ENCODE data around the gene KCNMA1.

The KCNMA1 gene

DNA sequence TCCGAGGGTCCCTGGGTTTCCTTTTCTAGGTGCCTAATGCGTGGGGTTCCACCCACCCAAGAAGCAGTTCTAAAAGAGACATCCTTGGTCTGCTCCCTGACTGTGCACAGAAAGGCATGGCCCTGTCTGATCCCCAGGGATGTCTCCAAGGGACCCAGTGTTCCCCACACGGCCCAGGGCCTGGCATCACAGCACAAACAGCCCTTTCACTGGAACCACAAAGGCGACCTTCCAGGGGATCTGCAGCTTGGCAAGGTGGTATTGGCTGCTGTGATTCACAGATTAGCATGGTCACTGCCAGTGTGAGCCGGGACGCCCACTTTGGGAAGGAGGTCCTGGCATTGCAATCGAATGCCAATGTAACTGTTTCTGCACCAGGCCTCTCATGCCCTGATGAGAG lies 6.4 kb downstream of the KCNMA1 start:
- H3K9me3 ChIP-seq (replicated peaks in 1 of 2; ENCODE audit: control insufficient read depth in 2 of 2, insufficient read depth in 1 of 2, low read depth in 1 of 2, low read length in 2 of 2), result peaks cover 0 to 4% of the 10 kb centered on the region in 2 donors
- no peak overlapping the region for H3K9ac ChIP-seq (ENCODE audit: low read depth, low read length, poor library complexity)
- no peak overlapping the region for H3K4ac ChIP-seq (ENCODE audit: low read length)
- H3K4me3 ChIP-seq (ENCODE audit: low read length in 2 of 2), result no peak overlapping the region
- H3K14ac ChIP-seq (ENCODE audit: low read length), result peak overlapping the region; percentile 49
- peaks cover 3 to 41% (median 14%) of the 10 kb centered on the region in 3 experiments for H3K27me3 ChIP-seq (ENCODE audit: control insufficient read depth in 3 of 3, insufficient read depth in 3 of 3, low read depth in 1 of 3, low read length in 3 of 3)
- H3K36me3 ChIP-seq (replicated peaks in 1 of 2; ENCODE audit: control insufficient read depth in 2 of 2, insufficient read depth in 2 of 2, low read length in 2 of 2), result no peaks in the 10 kb centered on the region
- no peak overlapping the region for H2AFZ ChIP-seq (ENCODE audit: low read length)
- H3K23ac ChIP-seq (ENCODE audit: low read depth, low read length, poor library complexity), result peak overlapping the region; percentile 27
- no peak overlapping the region for H3K27ac ChIP-seq (replicated peaks; ENCODE audit: low read length)
- no peak overlapping the region for H2BK120ac ChIP-seq (ENCODE audit: low read depth, low read length)
- no peaks in the 10 kb centered on the region for H3K79me1 ChIP-seq (ENCODE audit: low read depth, low read length)
- no peak overlapping the region for H4K8ac ChIP-seq (ENCODE audit: low read depth, low read length)
- no peak overlapping the region for H2AK5ac ChIP-seq (ENCODE audit: low read depth, low read length)
- no peak overlapping the region for H2BK5ac ChIP-seq (ENCODE audit: low read length)
- WGBS, 2 donors (ENCODE audit: extremely low coverage in 2 of 2, insufficient read length in 2 of 2, insufficient replicate concordance in 1 of 2), result no CpG with 5 or more reads among the region's 7 CpGs
- no peak for DNase-seq (ENCODE audit: low spot score)
- no peak overlapping the region for H2BK15ac ChIP-seq (ENCODE audit: low read length)
- H3K4me1 ChIP-seq (ENCODE audit: control insufficient read depth in 2 of 2, insufficient read depth in 1 of 2, low read depth in 1 of 2, low read length in 2 of 2), result peaks cover 0 to 6% of the 10 kb centered on the region in 2 donors
- H2BK12ac ChIP-seq (ENCODE audit: low read length), result no peak overlapping the region
- H4K91ac ChIP-seq (ENCODE audit: low read depth, low read length, poor library complexity), result no peak overlapping the region
- no peak overlapping the region for H3K18ac ChIP-seq (ENCODE audit: low read length)
- H3K4me2 ChIP-seq (ENCODE audit: insufficient read depth, low read length, poor library complexity, severe bottlenecking), result no peak overlapping the region

DNA sequence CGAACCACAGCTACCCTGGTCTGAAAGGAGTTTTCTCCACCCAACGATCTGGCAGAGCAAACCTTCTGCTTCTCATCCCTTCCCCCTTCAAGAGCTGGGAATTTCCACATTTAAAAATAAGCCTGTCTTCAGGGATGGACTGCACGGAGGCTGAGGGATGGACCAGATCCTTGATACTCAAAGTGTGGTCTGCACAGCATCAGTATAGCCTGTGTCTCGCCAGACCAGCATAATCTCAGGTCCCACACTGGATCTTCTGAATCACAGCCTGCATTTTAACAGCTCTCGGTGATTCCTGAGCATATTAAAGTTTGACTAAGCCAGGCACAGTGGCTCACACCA lies 7.1 kb downstream of the KCNMA1 start:
- H2BK5ac ChIP-seq (ENCODE audit: low read length), result no peak overlapping the region
- H3K4me2 ChIP-seq (ENCODE audit: insufficient read depth, low read length, poor library complexity, severe bottlenecking), result no peak overlapping the region
- no peak overlapping the region for H3K18ac ChIP-seq (ENCODE audit: low read length)
- DNase-seq (ENCODE audit: low spot score), result no peak
- no peak overlapping the region for H3K23ac ChIP-seq (ENCODE audit: low read depth, low read length, poor library complexity)
- H3K14ac ChIP-seq (ENCODE audit: low read length), result no peak overlapping the region
- peaks cover 0 to 2% of the 10 kb centered on the region in 2 donors for H3K4me1 ChIP-seq (ENCODE audit: control insufficient read depth in 2 of 2, insufficient read depth in 1 of 2, low read depth in 1 of 2, low read length in 2 of 2)
- no peak overlapping the region for H2AK5ac ChIP-seq (ENCODE audit: low read depth, low read length)
- WGBS, 2 donors (ENCODE audit: extremely low coverage in 2 of 2, insufficient read length in 2 of 2, insufficient replicate concordance in 1 of 2), result no CpG with 5 or more reads among the region's 5 CpGs
- no peak overlapping the region for H3K9ac ChIP-seq (ENCODE audit: low read depth, low read length, poor library complexity)
- no peak overlapping the region for H3K27ac ChIP-seq (replicated peaks; ENCODE audit: low read length)
- no peaks in the 10 kb centered on the region for H3K36me3 ChIP-seq (replicated peaks in 1 of 2; ENCODE audit: control insufficient read depth in 2 of 2, insufficient read depth in 2 of 2, low read length in 2 of 2)
- no peak overlapping the region for H2BK15ac ChIP-seq (ENCODE audit: low read length)
- peaks cover 0 to 33% (median 7%) of the 10 kb centered on the region in 3 experiments for H3K27me3 ChIP-seq (ENCODE audit: control insufficient read depth in 3 of 3, insufficient read depth in 3 of 3, low read depth in 1 of 3, low read length in 3 of 3)
- H4K91ac ChIP-seq (ENCODE audit: low read depth, low read length, poor library complexity), result no peak overlapping the region
- no peak overlapping the region for H4K8ac ChIP-seq (ENCODE audit: low read depth, low read length)
- H3K79me1 ChIP-seq (ENCODE audit: low read depth, low read length), result no peaks in the 10 kb centered on the region
- no peak overlapping the region for H3K4ac ChIP-seq (ENCODE audit: low read length)
- no peak overlapping the region for H2AFZ ChIP-seq (ENCODE audit: low read length)
- H3K4me3 ChIP-seq (ENCODE audit: low read length in 2 of 2), result no peak overlapping the region
- H3K9me3 ChIP-seq (replicated peaks in 1 of 2; ENCODE audit: control insufficient read depth in 2 of 2, insufficient read depth in 1 of 2, low read depth in 1 of 2, low read length in 2 of 2), result peaks cover 0 to 4% of the 10 kb centered on the region in 2 donors
- H2BK120ac ChIP-seq (ENCODE audit: low read depth, low read length), result no peak overlapping the region
- H2BK12ac ChIP-seq (ENCODE audit: low read length), result no peak overlapping the region

DNA sequence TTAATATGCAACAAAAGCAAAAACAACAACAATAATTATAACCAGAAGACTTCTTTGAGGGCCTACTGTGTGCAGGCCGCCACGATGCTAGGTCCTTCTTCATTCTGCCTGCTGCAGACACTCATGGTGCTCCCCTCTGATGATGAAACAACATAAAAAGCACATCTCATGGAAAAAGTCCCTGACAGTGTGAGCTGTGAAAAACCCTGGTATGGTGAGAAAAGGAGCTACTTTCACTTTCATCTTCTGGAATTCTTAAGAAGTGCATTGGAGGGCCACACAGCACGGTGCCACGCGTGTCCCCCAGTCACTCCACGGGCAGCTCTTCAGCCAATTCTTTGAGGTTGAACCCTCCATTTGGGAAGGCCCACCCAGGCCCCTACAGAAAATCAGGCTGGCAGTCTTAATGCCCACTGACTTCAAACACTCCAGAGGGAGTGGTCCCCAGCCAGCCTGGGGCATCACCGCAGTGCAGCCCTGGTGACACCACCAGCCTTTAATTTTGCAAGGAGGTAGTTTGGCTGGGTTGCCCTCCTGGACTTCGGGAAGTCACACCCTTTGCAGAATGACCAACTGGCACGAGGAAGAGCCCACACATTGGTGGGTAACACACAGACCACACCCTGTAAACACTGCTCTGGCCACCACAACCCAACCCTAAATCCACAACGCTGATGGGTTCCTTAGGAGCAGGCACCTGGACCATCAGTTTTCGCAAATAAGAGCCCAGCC lies 7.7 kb downstream of the KCNMA1 start:
- H3K4me2 ChIP-seq (ENCODE audit: insufficient read depth, low read length, poor library complexity, severe bottlenecking), result no peak overlapping the region
- H2BK5ac ChIP-seq (ENCODE audit: low read length), result no peak overlapping the region
- no CpG with 5 or more reads among the region's 11 CpGs for WGBS, 2 donors (ENCODE audit: extremely low coverage in 2 of 2, insufficient read length in 2 of 2, insufficient replicate concordance in 1 of 2)
- no peak overlapping the region for H2BK15ac ChIP-seq (ENCODE audit: low read length)
- no peak overlapping the region for H3K9ac ChIP-seq (ENCODE audit: low read depth, low read length, poor library complexity)
- H3K27ac ChIP-seq (replicated peaks; ENCODE audit: low read length), result no peak overlapping the region
- peaks cover 0 to 4% of the 10 kb centered on the region in 2 donors for H3K9me3 ChIP-seq (replicated peaks in 1 of 2; ENCODE audit: control insufficient read depth in 2 of 2, insufficient read depth in 1 of 2, low read depth in 1 of 2, low read length in 2 of 2)
- peaks cover 0 to 28% (median 2%) of the 10 kb centered on the region in 3 experiments for H3K27me3 ChIP-seq (ENCODE audit: control insufficient read depth in 3 of 3, insufficient read depth in 3 of 3, low read depth in 1 of 3, low read length in 3 of 3)
- no peak overlapping the region for H3K4me3 ChIP-seq (ENCODE audit: low read length in 2 of 2)
- no peak overlapping the region for H3K14ac ChIP-seq (ENCODE audit: low read length)
- H3K4ac ChIP-seq (ENCODE audit: low read length), result no peak overlapping the region
- no peak overlapping the region for H3K23ac ChIP-seq (ENCODE audit: low read depth, low read length, poor library complexity)
- H3K4me1 ChIP-seq (ENCODE audit: control insufficient read depth in 2 of 2, insufficient read depth in 1 of 2, low read depth in 1 of 2, low read length in 2 of 2), result peaks cover 0 to 2% of the 10 kb centered on the region in 2 donors
- H3K36me3 ChIP-seq (replicated peaks in 1 of 2; ENCODE audit: control insufficient read depth in 2 of 2, insufficient read depth in 2 of 2, low read length in 2 of 2), result no peaks in the 10 kb centered on the region
- no peak for DNase-seq (ENCODE audit: low spot score)
- no peaks in the 10 kb centered on the region for H3K79me1 ChIP-seq (ENCODE audit: low read depth, low read length)
- peak overlapping the region; percentile 9 for H3K18ac ChIP-seq (ENCODE audit: low read length)
- H2BK120ac ChIP-seq (ENCODE audit: low read depth, low read length), result no peak overlapping the region
- no peak overlapping the region for H4K91ac ChIP-seq (ENCODE audit: low read depth, low read length, poor library complexity)
- H2BK12ac ChIP-seq (ENCODE audit: low read length), result no peak overlapping the region
- no peak overlapping the region for H2AFZ ChIP-seq (ENCODE audit: low read length)
- peak overlapping the region; percentile 34 for H2AK5ac ChIP-seq (ENCODE audit: low read depth, low read length)
- H4K8ac ChIP-seq (ENCODE audit: low read depth, low read length), result no peak overlapping the region

DNA sequence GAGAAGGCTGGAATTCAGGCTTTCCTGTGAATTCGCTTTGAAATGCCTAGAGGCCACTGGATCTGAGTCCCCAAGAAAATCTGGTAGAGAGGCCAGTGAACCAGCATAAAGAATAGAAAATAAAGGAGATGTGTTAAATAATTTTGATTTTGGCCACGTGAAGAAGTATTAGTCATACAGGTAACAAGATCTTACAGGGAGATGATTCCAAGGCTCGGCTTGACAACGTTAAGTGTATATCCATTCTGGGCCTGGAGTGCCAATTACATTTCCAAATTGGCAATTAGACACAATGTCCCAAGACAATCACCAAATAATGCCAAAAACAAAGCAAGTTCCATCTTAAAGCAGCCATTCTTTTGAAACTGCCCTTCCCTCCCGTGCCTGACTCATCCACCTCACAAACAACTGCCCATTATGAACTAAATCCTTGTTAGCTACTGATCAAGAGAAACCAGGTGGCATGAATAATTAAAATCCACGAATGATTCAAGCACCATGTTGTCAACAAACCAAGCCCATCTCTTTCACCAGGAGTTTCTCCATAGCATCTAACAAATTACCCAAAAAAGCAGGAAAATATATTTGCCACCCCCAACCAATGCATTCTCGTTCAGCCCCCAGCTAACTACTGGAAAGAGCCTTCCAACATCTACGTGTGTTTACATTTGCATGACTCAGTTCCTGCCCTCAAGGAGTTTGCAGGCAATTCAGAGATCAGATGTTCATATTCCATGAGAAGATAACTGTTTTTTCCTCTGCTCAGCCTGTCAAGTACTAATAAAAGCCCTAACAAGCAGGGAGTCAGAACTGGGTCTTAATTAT lies 8.5 kb downstream of the KCNMA1 start:
- Histone ChIP-seq H3K14ac (ENCODE audit: low read length) (no peak overlapping the region), H3K27ac (replicated peaks; ENCODE audit: low read length) (no peak overlapping the region), H4K91ac (ENCODE audit: low read depth, low read length, poor library complexity) (no peak overlapping the region), H3K79me1 (ENCODE audit: low read depth, low read length) (no peaks in the 10 kb centered on the region), H2BK120ac (ENCODE audit: low read depth, low read length) (no peak overlapping the region), H3K4me1 (ENCODE audit: control insufficient read depth in 2 of 2, insufficient read depth in 1 of 2, low read depth in 1 of 2, low read length in 2 of 2) (peaks cover 0 to 2% of the 10 kb centered on the region in 2 donors), H3K27me3 (ENCODE audit: control insufficient read depth in 3 of 3, insufficient read depth in 3 of 3, low read depth in 1 of 3, low read length in 3 of 3) (peaks cover 0 to 19% (median 0%) of the 10 kb centered on the region in 3 experiments), H3K9ac (ENCODE audit: low read depth, low read length, poor library complexity) (no peak overlapping the region), H2BK12ac (ENCODE audit: low read length) (no peak overlapping the region), H2BK15ac (ENCODE audit: low read length) (no peak overlapping the region), H3K36me3 (replicated peaks in 1 of 2; ENCODE audit: control insufficient read depth in 2 of 2, insufficient read depth in 2 of 2, low read length in 2 of 2) (no peaks in the 10 kb centered on the region), H3K18ac (ENCODE audit: low read length) (no peak overlapping the region), H4K8ac (ENCODE audit: low read depth, low read length) (no peak overlapping the region), H3K23ac (ENCODE audit: low read depth, low read length, poor library complexity) (no peak overlapping the region), H2BK5ac (ENCODE audit: low read length) (no peak overlapping the region), H3K4me3 (ENCODE audit: low read length in 2 of 2) (no peak overlapping the region), H3K9me3 (replicated peaks in 1 of 2; ENCODE audit: control insufficient read depth in 2 of 2, insufficient read depth in 1 of 2, low read depth in 1 of 2, low read length in 2 of 2) (peaks cover 0 to 4% of the 10 kb centered on the region in 2 donors), H2AFZ (ENCODE audit: low read length) (no peak overlapping the region), H3K4me2 (ENCODE audit: insufficient read depth, low read length, poor library complexity, severe bottlenecking) (no peak overlapping the region), H3K4ac (ENCODE audit: low read length) (no peak overlapping the region), H2AK5ac (ENCODE audit: low read depth, low read length) (no peak overlapping the region)
- no peak for DNase-seq (ENCODE audit: low spot score)
- no CpG with 5 or more reads among the region's 8 CpGs for WGBS, 2 donors (ENCODE audit: extremely low coverage in 2 of 2, insufficient read length in 2 of 2, insufficient replicate concordance in 1 of 2)

Measured in neuronal stem cell (in vitro differentiated cells).